Colonic mucosa (tissue), 4 donors: ENCODE data around the gene ADAP1. TPM values are rescaled to one million over a fixed set of nuclear protein-coding genes. Genes with fewer than 3 reads are reported as not detected.

Source experiments
- DNase-seq: peaks from one replicate; pipeline ENCODE4 v3.0.0-alpha.2; 2020
- H3K27ac ChIP-seq: fragments of 200-600 bp; one replicate; pipeline ENCODE4 v1.8.0; 2021
- H3K27me3 ChIP-seq: fragments of 200-600 bp; one replicate; pipeline ENCODE4 v1.8.0; 2021
- H3K36me3 ChIP-seq: fragments of 200-600 bp; one replicate; pipeline ENCODE4 v1.8.0; 2021
- H3K4me1 ChIP-seq: fragments of 200-600 bp; one replicate; pipeline ENCODE4 v1.8.0; 2021; ENCODE audit warnings: mild to moderate bottlenecking
- H3K4me3 ChIP-seq: fragments of 200-600 bp; one replicate; pipeline ENCODE4 v1.8.0; 2021
- H3K9ac ChIP-seq, 2 donors: one replicate each; pipeline ENCODE4 v1.7.0; 2013; ENCODE audit warnings: control low read depth in 2 of 2, low read depth in 2 of 2, low read length in 2 of 2
- H3K9me3 ChIP-seq: fragments of 200-600 bp; one replicate; pipeline ENCODE4 v1.8.0; 2021
- intact Hi-C: fragments of 100-400 bp; cut with DNase I; formaldehyde crosslinking; loops from one replicate; pipeline ENCODE4 v1.14.1; 2022
- total RNA-seq, 2 donors: library from RNA; stranded (reverse); fragmentation: NEBNext Ultra II Directional in 1 of 2; extraction: Animal tissue kit (Norgen Biotek cat#: 25700) in 1 of 2; gene quantifications; one replicate each; pipeline ENCODE4 v1.2.1, GENCODE V29; 2021
- TF ChIP-seq, protein P1 (sequence below): fragments of 200-600 bp; IDR thresholded peaks from one replicate; pipeline ENCODE4 v1.8.0; 2022; ENCODE audit warnings: antibody characterized with exemption, mild to moderate bottlenecking
- donor health status: healthy.
- donor health status: DM: no; HTN: no; CAD: no.
- donor health status: DM: no; HTN: no; CAD: no.

Gene ADAP1
- total RNA-seq, 2 donors from 2014 or later = 107 to 201 TPM

DNA sequence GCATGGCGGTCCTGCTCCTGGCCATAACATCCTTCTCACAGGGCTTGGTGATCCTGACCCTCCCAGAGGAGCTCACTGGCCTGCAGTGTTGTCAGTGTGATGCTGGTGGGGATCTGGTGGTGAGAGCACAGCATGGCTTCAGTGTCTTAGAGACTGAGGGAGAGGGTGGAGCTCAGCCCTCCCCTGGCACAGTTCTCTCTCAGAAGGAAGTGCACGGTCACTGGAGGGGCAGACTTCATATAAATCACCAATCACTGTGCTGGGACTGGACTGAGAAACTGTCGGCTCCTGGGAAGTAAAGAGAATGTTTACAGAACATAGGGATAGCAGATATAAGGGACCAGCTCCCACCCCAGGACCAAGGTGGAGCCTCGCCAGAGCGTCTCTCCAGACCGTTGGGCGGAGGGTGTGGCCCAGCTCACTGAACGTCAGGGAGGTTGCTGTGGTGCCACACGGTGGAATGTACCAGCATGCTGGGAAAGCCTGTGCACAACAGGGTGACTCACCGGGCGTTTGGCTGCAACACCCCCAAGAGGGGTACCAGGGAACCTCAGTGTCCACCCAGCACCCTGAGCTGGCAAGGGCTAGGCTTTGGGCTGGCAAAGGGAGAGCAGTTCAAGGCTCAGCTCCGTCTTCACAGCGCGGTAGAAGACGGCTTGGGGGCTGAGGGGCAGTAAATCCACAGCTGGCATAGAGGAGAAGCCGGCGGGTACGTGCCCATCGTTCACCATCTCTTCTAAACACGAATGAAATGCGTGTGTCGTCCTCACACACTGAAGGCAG, 86.9 kb downstream of the ADAP1 start:
- Histone ChIP-seq H3K4me3 (no peak overlapping the region), H3K27ac (peak overlapping the region; percentile 80), H3K9me3 (no peaks in the 10 kb centered on the region), H3K9ac (peak overlapping the region; percentile 8 to 59), H3K27me3 (no peaks in the 10 kb centered on the region), H3K36me3 (no peaks in the 10 kb centered on the region), H3K4me1 (peaks cover 4% of the 10 kb centered on the region)
- peak; percentile 90 for DNase-seq
- intact Hi-C loops = no loop called here
- TF ChIP-seq, protein P1, sequence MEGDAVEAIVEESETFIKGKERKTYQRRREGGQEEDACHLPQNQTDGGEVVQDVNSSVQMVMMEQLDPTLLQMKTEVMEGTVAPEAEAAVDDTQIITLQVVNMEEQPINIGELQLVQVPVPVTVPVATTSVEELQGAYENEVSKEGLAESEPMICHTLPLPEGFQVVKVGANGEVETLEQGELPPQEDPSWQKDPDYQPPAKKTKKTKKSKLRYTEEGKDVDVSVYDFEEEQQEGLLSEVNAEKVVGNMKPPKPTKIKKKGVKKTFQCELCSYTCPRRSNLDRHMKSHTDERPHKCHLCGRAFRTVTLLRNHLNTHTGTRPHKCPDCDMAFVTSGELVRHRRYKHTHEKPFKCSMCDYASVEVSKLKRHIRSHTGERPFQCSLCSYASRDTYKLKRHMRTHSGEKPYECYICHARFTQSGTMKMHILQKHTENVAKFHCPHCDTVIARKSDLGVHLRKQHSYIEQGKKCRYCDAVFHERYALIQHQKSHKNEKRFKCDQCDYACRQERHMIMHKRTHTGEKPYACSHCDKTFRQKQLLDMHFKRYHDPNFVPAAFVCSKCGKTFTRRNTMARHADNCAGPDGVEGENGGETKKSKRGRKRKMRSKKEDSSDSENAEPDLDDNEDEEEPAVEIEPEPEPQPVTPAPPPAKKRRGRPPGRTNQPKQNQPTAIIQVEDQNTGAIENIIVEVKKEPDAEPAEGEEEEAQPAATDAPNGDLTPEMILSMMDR = no peak

DNA sequence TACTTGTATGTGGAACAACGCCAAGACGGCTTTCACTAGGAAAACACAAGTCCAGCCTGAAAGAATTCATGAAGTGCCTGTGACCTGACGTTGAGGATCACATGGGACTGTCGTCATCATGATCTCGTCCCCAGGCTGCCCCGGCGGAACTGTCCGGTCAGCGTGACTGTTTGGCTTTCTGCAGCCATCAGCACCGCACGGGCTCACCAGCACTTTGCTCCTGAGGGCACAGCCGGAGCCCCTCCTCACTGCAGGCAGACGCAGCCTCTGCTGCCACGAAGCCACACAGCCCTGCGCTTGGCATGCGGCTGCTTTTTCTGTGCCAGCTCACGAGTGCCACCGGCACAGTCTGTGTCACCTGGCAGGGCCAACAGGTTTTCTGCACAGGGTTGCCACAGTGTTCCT, 87.5 kb downstream of the ADAP1 start:
- intact Hi-C loops = no loop called here
- peak; percentile 48 for DNase-seq
- no peak overlapping the region for H3K4me3 ChIP-seq

DNA sequence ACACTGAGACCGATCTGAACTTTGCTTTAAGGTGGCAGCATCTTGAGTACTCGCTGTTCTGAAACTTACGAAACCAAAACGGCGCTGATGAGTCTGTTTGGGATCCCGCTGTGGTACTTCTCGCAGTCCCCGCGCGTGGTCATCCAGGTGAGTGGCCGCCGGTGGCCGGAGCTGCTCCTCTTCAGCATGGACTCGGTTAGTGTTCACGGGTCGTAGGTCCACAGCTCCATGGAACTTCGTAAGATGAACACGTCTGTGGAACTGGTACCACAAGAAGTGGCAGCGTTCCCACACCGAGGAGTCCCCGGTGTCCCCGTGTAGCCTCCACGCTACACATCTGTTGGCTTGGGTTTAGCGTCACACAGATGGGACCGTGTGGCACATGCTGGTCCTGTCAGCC, 88.6 kb downstream of the ADAP1 start:
- TF ChIP-seq, protein P1 = no peak
- peaks cover 6% of the 10 kb centered on the region for H3K36me3 ChIP-seq
- H3K9me3 ChIP-seq = no peaks in the 10 kb centered on the region
- DNase-seq = no peak
- no peak overlapping the region for H3K4me3 ChIP-seq
- H3K27me3 ChIP-seq = no peaks in the 10 kb centered on the region
- intact Hi-C loops = no loop called here
- no peak overlapping the region for H3K27ac ChIP-seq
- H3K9ac ChIP-seq = no peak overlapping the region
- H3K4me1 ChIP-seq = peaks cover 4% of the 10 kb centered on the region

More for the DNA sequence above, 87.5 kb downstream of the ADAP1 start:
- TF ChIP-seq, protein P1 = no peak
- Histone ChIP-seq H3K27ac (peak overlapping the region; percentile 80), H3K27me3 (no peaks in the 10 kb centered on the region), H3K4me1 (peaks cover 4% of the 10 kb centered on the region), H3K9me3 (no peaks in the 10 kb centered on the region), H3K9ac (peak overlapping the region; percentile 8 to 59), H3K36me3 (peaks cover 3% of the 10 kb centered on the region)

DNA sequence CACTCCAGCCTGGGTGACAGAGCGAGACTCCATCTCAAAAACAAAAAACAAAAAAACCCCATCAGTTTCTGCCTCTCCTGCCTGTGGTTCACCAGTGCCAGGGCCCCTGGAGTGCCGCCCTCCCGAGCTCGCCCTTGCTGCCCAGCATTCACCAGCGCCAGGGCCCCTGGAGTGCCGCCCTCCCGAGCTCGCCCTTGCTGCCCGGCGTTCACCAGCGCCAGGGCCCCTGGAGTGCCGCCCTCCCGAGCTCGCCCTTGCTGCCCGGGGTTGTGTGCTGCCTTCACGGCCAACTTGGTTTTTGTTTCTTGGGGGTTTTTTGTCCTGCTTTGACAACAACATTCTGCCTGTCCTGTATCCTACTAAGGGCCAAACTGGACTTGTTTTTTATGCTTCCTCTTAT, 91.4 kb downstream of the ADAP1 start:
- intact Hi-C loops = no loop called here
- Histone ChIP-seq H3K27me3 (no peaks in the 10 kb centered on the region), H3K9me3 (no peaks in the 10 kb centered on the region), H3K9ac (no peak overlapping the region), H3K36me3 (peaks cover 10% of the 10 kb centered on the region), H3K4me3 (no peak overlapping the region), H3K27ac (no peak overlapping the region), H3K4me1 (peaks cover 3% of the 10 kb centered on the region)
- DNase-seq = no peak
- TF ChIP-seq, protein P1 = no peak

DNA sequence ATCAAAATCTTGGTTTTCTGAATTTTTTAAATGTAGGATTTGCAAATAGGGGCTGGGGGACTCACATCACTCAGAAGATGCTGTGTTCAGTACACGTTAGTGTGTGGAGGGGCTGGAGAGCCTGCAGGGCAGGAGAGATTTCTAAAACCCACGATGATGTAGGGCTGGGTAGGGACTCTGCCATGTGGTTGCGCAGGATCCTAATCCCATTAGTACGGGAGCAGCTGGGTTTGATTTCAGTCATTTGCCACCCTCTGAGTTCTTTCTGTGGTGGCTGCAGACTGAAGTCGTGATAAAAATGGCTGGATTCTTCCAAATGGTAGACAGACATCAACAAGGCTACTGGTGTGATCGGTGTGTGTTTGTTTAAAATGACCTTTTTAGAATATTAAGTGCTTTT, 92.3 kb downstream of the ADAP1 start:
- Histone ChIP-seq H3K9me3 (no peaks in the 10 kb centered on the region), H3K27ac (no peak overlapping the region), H3K27me3 (no peaks in the 10 kb centered on the region), H3K4me1 (no peaks in the 10 kb centered on the region), H3K9ac (no peak overlapping the region), H3K36me3 (peaks cover 10% of the 10 kb centered on the region), H3K4me3 (no peak overlapping the region)
- TF ChIP-seq, protein P1 = no peak
- intact Hi-C loops = no loop called here
- DNase-seq = no peak
